Inferior parietal cortex (tissue), 1 donor: ENCODE measurements around the gene TUBGCP3.

Experiments used
- DNase-seq: peaks from one replicate; pipeline ENCODE4 v3.0.0-alpha.2; 2016; ENCODE audit errors: extremely low spot score

Gene TUBGCP3

GRCh38 chr13:112441779-112442310 lies 146.1 kb downstream of the TUBGCP3 start:
- DNase-seq = no peak

- DNase-seq = no peak
Observed at GRCh38 chr13:112441226-112441625, 146.7 kb downstream of the TUBGCP3 start.

DNA sequence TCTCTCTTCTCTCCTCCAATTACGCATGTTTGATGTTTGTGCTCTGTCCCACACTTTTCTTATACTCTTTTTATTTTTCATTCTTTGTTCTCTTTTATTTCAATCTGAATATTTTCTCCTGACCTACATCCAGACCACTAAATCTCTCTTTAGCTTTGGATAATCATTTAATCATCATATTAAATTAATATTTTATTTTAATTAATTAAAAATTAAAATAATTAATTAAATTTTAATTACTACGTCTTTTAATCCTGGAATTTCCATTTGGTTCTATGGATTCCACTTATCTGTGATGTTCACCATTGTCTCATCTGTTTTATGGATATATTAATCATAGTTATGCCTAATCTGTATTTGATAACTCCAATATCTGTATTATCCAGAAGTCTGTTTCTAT lies 149.4 kb downstream of the TUBGCP3 start:
- DNase-seq = no peak

DNA sequence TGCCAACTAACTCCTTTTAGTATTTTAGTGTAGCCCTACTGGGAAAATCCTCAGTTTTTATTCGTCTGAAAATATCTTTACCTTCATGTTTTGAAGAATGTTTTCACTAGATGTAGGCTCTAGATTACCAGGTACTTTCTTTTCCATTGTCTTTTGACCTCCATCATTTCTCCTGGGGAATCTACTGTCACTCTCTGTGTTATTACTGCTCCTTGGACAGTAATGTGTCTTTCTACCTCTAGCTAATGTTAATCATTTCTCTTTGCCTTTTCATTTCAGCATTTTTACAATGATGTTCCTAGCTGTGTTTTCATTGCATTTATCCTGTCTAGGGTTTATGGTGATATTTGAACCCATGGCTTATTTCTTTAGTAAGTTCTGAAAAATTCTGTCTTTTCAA lies 149.9 kb downstream of the TUBGCP3 start:
- no peak for DNase-seq

DNA sequence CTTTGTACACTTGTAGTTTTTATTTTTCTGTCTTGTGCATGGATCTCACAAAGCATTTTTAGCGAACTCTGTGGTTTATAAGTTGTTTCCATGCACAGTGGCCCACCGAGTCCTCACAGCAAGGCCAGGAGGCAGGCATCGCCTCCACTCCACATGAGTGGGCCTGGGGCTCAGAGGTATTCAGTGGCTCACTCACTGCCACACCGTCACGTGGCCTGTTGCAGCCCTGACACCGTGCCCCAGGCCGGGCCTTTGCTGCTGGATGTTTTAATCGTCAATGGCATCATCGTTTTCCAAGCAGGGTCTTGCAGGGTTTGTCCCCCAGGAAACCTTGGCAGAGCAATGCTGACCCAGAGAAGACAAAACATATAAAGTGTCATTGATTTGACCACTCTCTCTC lies 152.0 kb downstream of the TUBGCP3 start:
- no peak for DNase-seq
